Skeletal muscle tissue (tissue), 4 donors: Measurements from ENCODE around the gene PRMT6. TPM values are rescaled to one million over a fixed set of nuclear protein-coding genes. Genes with fewer than 3 reads are reported as not detected.
"Not testable (repeated sequence)": the region's sequence is repeated elsewhere in the genome, so short reads cannot be mapped to it uniquely, and the experiment has no call there.

Experiments
- H3K27ac ChIP-seq: one replicate; pipeline ENCODE4 v1.7.0; 2013; ENCODE audit warnings: mild to moderate bottlenecking, low read depth, low read length, inconsistent platforms
- H3K27me3 ChIP-seq, 3 donors: one replicate each; pipeline ENCODE4 v1.7.0; 2013; ENCODE audit warnings: low read length in 3 of 3; ENCODE audit not compliant: control insufficient read depth in 3 of 3, insufficient read depth in 3 of 3
- H3K36me3 ChIP-seq, 3 donors: one replicate each; pipeline ENCODE4 v1.7.0; 2013; ENCODE audit warnings: low read length in 3 of 3; ENCODE audit not compliant: control insufficient read depth in 3 of 3, insufficient read depth in 3 of 3
- H3K4me1 ChIP-seq, 3 donors: one replicate each; pipeline ENCODE4 v1.7.0; 2013; ENCODE audit warnings: low read length in 3 of 3, mild to moderate bottlenecking in 3 of 3; ENCODE audit not compliant: control insufficient read depth in 3 of 3, insufficient read depth in 3 of 3
- H3K4me3 ChIP-seq, 3 donors: one replicate each; pipeline ENCODE4 v1.7.0; 2013; ENCODE audit warnings: low read length in 3 of 3
- H3K9ac ChIP-seq, 3 donors: one replicate each; pipeline ENCODE4 v1.7.0; 2013; ENCODE audit warnings: low read length in 3 of 3, mild to moderate bottlenecking in 3 of 3, moderate library complexity in 2 of 3, low read depth in 1 of 3
- H3K9me3 ChIP-seq, 3 donors: one replicate each; pipeline ENCODE4 v1.7.0; 2013; ENCODE audit warnings: low read length in 3 of 3; ENCODE audit not compliant: control insufficient read depth in 3 of 3
- total RNA-seq: library from RNA; depleted of rRNA; stranded (reverse); fragments of >200 nt; gene quantifications from one replicate; pipeline ENCODE4 v1.2.3, GENCODE V29; 2014
- donor health status: Osteomylitis.

The PRMT6 gene
- total RNA-seq, 1 donor from 2014 or later: 16.2 TPM

DNA sequence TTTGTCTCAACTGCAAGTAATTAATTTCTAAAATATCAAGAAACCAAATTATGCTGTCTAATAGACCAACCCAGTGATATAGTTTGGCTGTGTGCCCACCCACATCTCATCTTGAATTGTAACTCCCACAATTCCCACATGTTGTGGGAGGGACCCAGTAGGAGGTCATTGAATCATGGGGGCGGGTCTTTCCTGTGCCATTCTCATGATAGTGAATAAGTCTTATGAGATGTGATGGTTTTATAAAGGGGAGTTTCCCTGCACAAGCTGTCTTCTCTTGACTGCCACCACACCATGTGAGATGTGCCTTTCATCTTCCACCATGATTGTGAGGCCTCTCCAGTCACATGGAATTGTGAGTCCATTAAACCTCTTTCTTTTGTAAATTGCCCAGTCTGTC is 36.9 kb downstream of the PRMT6 start:
- H3K27me3 ChIP-seq, H3K9me3 ChIP-seq, H3K4me1 ChIP-seq, H3K36me3 ChIP-seq, H3K9ac ChIP-seq, H3K27ac ChIP-seq, H3K4me3 ChIP-seq: not testable (repeated sequence)

DNA sequence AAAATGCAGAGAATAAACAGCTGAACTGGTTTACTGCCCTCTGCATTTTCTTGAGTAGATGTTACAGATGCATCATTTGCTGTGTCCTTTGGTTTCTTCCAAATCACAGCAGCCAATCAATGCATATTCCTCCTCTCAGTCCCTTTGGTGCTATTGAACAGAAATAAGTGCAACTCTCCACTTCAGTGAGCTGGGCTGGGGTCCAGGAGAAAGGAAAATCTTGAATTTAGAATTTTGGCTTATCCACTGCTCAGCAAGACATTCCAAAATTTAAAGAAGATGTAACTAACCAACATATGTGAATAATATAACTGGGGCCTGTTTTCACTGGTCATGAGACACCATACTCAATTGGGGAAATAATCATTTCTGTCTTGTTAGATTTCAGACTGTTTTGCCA is 39.2 kb downstream of the PRMT6 start:
- no peak overlapping the region for H3K27ac ChIP-seq
- H3K9me3 ChIP-seq: no peaks in the 10 kb centered on the region
- H3K4me3 ChIP-seq: no peak overlapping the region
- no peak overlapping the region for H3K9ac ChIP-seq
- H3K27me3 ChIP-seq: no peaks in the 10 kb centered on the region
- H3K4me1 ChIP-seq: no peaks in the 10 kb centered on the region
- no peaks in the 10 kb centered on the region for H3K36me3 ChIP-seq

DNA sequence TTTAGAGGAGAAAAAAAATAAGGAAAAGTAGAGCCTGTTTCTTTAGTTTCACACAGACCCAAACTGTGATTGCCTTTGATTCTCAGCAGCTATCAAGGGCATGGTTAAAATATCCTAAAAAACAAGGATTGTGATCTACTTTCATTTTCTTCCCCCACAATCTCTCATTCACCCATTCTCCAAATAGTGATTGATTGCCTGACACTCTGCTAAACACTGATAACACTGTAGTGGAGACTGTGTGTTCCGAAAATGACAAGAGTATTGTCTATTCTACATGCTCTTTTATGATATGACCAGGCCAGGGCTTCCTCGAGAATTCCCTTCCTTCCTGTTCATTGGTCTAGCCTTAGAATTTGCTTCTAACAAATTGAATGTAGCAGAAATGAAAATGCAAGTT is 40.2 kb downstream of the PRMT6 start:
- H3K4me1 ChIP-seq: no peaks in the 10 kb centered on the region
- H3K36me3 ChIP-seq: no peaks in the 10 kb centered on the region
- no peaks in the 10 kb centered on the region for H3K9me3 ChIP-seq
- no peaks in the 10 kb centered on the region for H3K27me3 ChIP-seq
- H3K27ac ChIP-seq: no peak overlapping the region
- no peak overlapping the region for H3K9ac ChIP-seq
- H3K4me3 ChIP-seq: no peak overlapping the region

DNA sequence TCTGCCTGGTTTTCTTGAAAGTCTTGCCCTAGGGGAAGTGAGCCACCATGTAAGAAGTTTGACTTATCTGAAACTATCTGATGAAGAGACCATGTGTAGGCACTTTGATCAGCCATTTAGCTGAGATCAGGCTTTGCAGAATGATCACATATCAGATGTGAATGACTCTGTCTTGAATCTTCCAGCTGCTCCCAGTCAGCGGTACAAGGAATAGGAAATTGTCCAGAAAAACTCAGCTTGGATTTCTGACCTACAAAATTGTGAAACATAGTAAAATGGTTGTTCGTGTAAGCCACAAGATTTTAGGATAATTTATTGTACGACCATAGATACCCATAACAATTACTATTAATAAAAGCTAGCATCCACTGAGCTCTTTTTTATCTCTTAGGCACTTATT is 42.5 kb downstream of the PRMT6 start:
- H3K9ac ChIP-seq: no peak overlapping the region
- no peaks in the 10 kb centered on the region for H3K27me3 ChIP-seq
- no peaks in the 10 kb centered on the region for H3K36me3 ChIP-seq
- H3K4me3 ChIP-seq: no peak overlapping the region
- no peak overlapping the region for H3K27ac ChIP-seq
- H3K4me1 ChIP-seq: no peaks in the 10 kb centered on the region
- no peaks in the 10 kb centered on the region for H3K9me3 ChIP-seq

DNA sequence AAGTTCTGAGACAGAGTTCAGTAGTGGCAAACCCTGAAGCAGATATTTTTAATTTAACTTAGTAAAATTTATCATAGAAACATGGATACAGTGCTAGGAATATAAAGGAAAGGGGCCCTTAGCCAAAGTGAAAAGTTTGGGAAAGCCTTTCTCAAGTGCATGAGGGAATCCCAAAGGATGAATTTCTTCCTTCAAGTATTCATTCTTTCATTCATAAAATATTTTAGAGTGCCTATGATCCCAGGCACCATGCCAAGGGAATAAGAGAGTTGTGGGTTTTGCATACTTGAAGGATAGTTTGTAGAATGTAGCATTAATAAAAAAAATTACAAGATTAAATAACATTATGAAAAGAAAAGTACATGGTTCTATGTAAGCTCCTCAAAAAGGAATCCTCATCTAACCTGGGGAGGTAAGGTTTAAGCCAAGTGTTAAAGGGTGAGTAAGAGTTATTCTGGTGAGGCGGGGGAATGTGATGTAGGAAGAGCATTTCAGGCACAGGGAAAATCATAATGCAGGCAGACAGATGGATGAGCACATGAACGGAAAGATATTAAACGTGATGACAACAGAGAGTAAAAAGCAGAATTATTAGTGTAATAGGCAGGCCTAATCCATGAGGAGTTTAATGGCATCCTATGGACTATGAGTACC is 44.0 kb downstream of the PRMT6 start:
- no peaks in the 10 kb centered on the region for H3K4me1 ChIP-seq
- H3K36me3 ChIP-seq: no peaks in the 10 kb centered on the region
- H3K27me3 ChIP-seq: no peaks in the 10 kb centered on the region
- H3K4me3 ChIP-seq: no peak overlapping the region
- no peaks in the 10 kb centered on the region for H3K9me3 ChIP-seq
- no peak overlapping the region for H3K9ac ChIP-seq
- no peak overlapping the region for H3K27ac ChIP-seq

DNA sequence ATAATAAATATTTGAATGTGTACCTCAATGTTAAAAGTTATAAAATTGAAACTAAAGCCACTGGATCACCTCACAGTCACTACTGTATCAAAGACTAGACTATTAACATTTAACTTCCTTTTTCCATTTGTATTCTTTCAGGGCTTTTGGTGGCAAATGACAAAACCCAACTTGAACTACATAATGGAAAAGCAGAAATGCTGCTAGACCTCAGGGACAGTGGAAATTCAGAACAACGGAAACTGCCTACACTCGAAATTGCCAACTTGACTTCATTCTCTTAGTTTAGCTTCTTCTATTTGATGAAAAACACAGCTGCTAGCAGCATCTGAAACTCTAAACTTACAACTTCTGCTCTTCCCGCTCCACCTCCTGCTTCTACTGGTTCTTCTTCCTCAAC is 49.4 kb downstream of the PRMT6 start:
- no peak overlapping the region for H3K27ac ChIP-seq
- no peaks in the 10 kb centered on the region for H3K4me1 ChIP-seq
- H3K4me3 ChIP-seq: no peak overlapping the region
- no peak overlapping the region for H3K9ac ChIP-seq
- no peaks in the 10 kb centered on the region for H3K36me3 ChIP-seq
- H3K9me3 ChIP-seq: no peaks in the 10 kb centered on the region
- H3K27me3 ChIP-seq: no peaks in the 10 kb centered on the region

Other genes with a start within 250 kb of the PRMT6 start
- 8.4 TPM for gene NTNG1, start 84.4 kb downstream of the PRMT6 start, total RNA-seq